Measurements from ENCODE around the gene ERN2.

- TF ChIP-seq POLR2AphosphoS5 (IDR thresholded peaks at IDR 0.05; ENCODE audit: low read depth, low read length) (no peak), FOXM1 (IDR thresholded peaks at IDR 0.05; ENCODE audit: low read depth) (no peak), USF2 (IDR thresholded peaks at IDR 0.05; ENCODE audit: borderline replicate concordance, low read depth, low read length) (no peak)
These were observed 70.7 kb downstream of the ERN2 start for GRCh38 chr16:23642246-23642774.
